Dendritic cell treated with granulocyte-macrophage colony-stimulating factor and Interleukin-4, amounts not matched to agents 40 ng/mL and 50 ng/mL, for 4 days (primary cell): ENCODE measurements around the gene INSIG1.

ENCODE experiments used
- H3K27ac Mint-ChIP-seq: one replicate; pipeline ENCODE4 v1.8.0; 2022; ENCODE audit warnings: mild to moderate bottlenecking, mixed read lengths
- H3K27me3 Mint-ChIP-seq: one replicate; pipeline ENCODE4 v1.8.0; 2022; ENCODE audit warnings: mild to moderate bottlenecking, mixed read lengths
- H3K36me3 Mint-ChIP-seq: one replicate; pipeline ENCODE4 v1.8.0; 2022; ENCODE audit warnings: low read depth, mixed read lengths
- H3K4me1 Mint-ChIP-seq: one replicate; pipeline ENCODE4 v1.8.0; 2022; ENCODE audit warnings: low read depth, mixed read lengths
- H3K4me3 Mint-ChIP-seq: one replicate; pipeline ENCODE4 v1.8.0; 2022; ENCODE audit warnings: mild to moderate bottlenecking, moderate library complexity, mixed read lengths
- H3K9me3 Mint-ChIP-seq: one replicate; pipeline ENCODE4 v1.8.0; 2022; ENCODE audit warnings: mixed read lengths
- intact Hi-C: fragments of 100-400 bp; cut with micrococcal nuclease; formaldehyde crosslinking; loops from one replicate; pipeline ENCODE4 v1.15.0; 2022

Gene INSIG1

GRCh38 chr7:155306673-155307470, 9.2 kb downstream of the INSIG1 start:
- no peak overlapping the region for H3K27ac Mint-ChIP-seq
- H3K27me3 Mint-ChIP-seq, result no peaks in the 10 kb centered on the region
- H3K4me1 Mint-ChIP-seq, result peaks cover 15% of the 10 kb centered on the region
- peaks cover 90% of the 10 kb centered on the region for H3K36me3 Mint-ChIP-seq
- intact Hi-C loops, result no loop called here
- no peaks in the 10 kb centered on the region for H3K9me3 Mint-ChIP-seq
- no peak overlapping the region for H3K4me3 Mint-ChIP-seq

DNA sequence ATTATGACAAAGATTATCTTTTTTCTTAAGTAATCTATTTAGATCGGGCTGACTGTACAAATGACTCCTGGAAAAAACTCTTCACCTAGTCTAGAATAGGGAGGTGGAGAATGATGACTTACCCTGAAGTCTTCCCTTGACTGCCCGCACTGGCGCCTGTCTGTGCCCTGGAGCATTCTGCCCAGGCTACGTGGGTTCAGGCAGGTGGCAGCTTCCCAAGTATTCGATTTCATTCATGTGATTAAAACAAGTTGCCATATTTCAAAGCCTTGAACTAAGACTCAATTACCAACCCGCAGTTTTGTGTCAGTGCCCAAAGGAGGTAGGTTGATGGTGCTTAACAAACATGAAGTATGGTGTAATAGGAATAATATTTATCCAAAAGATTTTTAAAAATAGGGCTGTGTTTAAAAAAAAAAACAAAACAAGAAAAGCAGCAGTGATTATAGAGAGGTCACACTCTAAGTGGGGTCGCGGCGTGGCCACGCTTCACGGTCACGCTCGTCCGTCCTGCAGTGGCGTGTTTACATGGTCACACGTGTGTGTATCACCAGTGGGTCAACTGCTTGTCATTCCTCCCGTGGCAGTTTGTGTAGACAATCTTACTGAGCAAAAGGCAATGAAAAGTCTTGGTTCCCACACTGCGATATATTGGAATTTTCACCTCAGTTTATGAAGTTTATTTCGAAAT, 10.8 kb downstream of the INSIG1 start:
- intact Hi-C loops, result no loop called here
- no peak overlapping the region for H3K4me3 Mint-ChIP-seq
- no peaks in the 10 kb centered on the region for H3K9me3 Mint-ChIP-seq
- peaks cover 80% of the 10 kb centered on the region for H3K36me3 Mint-ChIP-seq
- no peaks in the 10 kb centered on the region for H3K27me3 Mint-ChIP-seq
- H3K4me1 Mint-ChIP-seq, result peaks cover 10% of the 10 kb centered on the region
- H3K27ac Mint-ChIP-seq, result no peak overlapping the region

DNA sequence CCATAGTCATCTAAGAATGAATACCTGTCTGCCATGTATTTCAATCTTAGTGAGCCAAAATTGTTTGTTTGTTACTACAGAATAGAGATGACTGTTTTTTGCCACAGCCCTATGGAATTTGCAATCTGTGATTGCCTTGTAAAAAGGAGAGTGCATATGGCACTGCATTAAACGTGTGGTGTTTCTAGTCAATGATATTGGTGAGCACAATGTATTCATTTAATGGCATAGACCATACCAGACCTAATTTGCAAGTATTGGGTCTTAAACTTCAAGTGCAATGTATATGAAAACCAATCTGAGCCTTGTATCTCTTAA, 11.3 kb downstream of the INSIG1 start:
- Mint-ChIP-seq H3K4me1 (peaks cover 10% of the 10 kb centered on the region), H3K9me3 (no peaks in the 10 kb centered on the region), H3K4me3 (no peak overlapping the region), H3K27ac (no peak overlapping the region), H3K36me3 (peaks cover 75% of the 10 kb centered on the region), H3K27me3 (no peaks in the 10 kb centered on the region)
- intact Hi-C loops, result no loop called here

- peaks cover 3% of the 10 kb centered on the region for H3K4me1 Mint-ChIP-seq
- no peaks in the 10 kb centered on the region for H3K27me3 Mint-ChIP-seq
- H3K27ac Mint-ChIP-seq, result no peak overlapping the region
- H3K4me3 Mint-ChIP-seq, result no peak overlapping the region
- H3K9me3 Mint-ChIP-seq, result no peaks in the 10 kb centered on the region
- intact Hi-C loops, result no loop called here
- peaks cover 59% of the 10 kb centered on the region for H3K36me3 Mint-ChIP-seq
These were observed 12.9 kb downstream of the INSIG1 start for GRCh38 chr7:155310425-155311114.

GRCh38 chr7:155311826-155312537, 14.3 kb downstream of the INSIG1 start:
- intact Hi-C loops, result no loop called here
- peaks cover 45% of the 10 kb centered on the region for H3K36me3 Mint-ChIP-seq
- no peak overlapping the region for H3K27ac Mint-ChIP-seq
- H3K4me3 Mint-ChIP-seq, result no peak overlapping the region
- H3K9me3 Mint-ChIP-seq, result no peaks in the 10 kb centered on the region
- no peaks in the 10 kb centered on the region for H3K4me1 Mint-ChIP-seq
- H3K27me3 Mint-ChIP-seq, result no peaks in the 10 kb centered on the region

DNA sequence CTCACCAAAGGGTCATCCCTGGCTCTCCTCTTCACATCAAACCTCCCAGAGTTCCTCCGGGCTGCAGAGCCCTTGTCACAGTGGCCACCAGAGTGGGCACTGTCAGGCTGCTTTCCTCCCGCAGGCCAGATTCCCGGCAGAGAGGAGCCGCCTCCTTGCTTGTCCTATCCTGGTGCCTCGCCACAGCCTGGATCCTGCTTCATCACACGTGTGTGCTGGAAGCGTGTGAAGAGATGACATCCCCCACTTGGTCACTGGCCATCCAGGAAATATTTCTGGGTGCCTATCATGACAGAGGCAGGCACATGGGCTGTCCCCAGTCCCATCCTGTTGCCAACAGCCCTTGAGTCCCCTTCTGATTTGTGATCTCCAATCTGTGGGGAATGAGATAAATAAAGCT, 15.0 kb downstream of the INSIG1 start:
- no peaks in the 10 kb centered on the region for H3K4me1 Mint-ChIP-seq
- no peaks in the 10 kb centered on the region for H3K27me3 Mint-ChIP-seq
- H3K9me3 Mint-ChIP-seq, result no peaks in the 10 kb centered on the region
- intact Hi-C loops, result no loop called here
- H3K27ac Mint-ChIP-seq, result no peak overlapping the region
- no peak overlapping the region for H3K4me3 Mint-ChIP-seq
- peaks cover 38% of the 10 kb centered on the region for H3K36me3 Mint-ChIP-seq

GRCh38 chr7:155313096-155313495, 15.4 kb downstream of the INSIG1 start:
- Mint-ChIP-seq H3K4me3 (no peak overlapping the region), H3K27ac (no peak overlapping the region), H3K9me3 (no peaks in the 10 kb centered on the region), H3K36me3 (peaks cover 34% of the 10 kb centered on the region), H3K4me1 (no peaks in the 10 kb centered on the region), H3K27me3 (no peaks in the 10 kb centered on the region)
- intact Hi-C loops, result no loop called here

DNA sequence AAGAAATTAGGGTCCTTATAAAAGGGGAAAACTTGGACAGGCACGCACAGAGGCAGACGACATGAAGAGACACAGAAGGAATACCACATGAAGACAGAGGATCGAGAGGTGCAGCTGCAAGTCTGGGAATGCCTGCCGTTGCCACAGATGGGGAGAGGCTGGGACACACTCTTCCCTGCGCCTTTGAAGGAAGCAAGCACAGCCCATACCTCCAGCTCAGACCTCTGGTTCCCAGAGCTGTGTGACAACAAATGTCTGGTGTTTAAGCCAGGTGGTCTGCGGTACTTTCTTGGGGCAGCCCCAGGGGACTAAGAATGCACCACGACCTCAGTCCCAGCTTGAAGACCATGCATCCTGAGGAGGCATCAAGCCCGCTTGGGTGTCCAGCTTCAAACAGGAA, 18.3 kb downstream of the INSIG1 start:
- Mint-ChIP-seq H3K9me3 (no peaks in the 10 kb centered on the region), H3K27ac (no peak overlapping the region), H3K4me3 (no peak overlapping the region), H3K4me1 (no peaks in the 10 kb centered on the region), H3K27me3 (no peaks in the 10 kb centered on the region), H3K36me3 (peaks cover 6% of the 10 kb centered on the region)
- intact Hi-C loops, result no loop called here

GRCh38 chr7:155316427-155317113, 18.9 kb downstream of the INSIG1 start:
- peaks cover 6% of the 10 kb centered on the region for H3K36me3 Mint-ChIP-seq
- H3K4me3 Mint-ChIP-seq, result no peak overlapping the region
- intact Hi-C loops, result no loop called here

DNA sequence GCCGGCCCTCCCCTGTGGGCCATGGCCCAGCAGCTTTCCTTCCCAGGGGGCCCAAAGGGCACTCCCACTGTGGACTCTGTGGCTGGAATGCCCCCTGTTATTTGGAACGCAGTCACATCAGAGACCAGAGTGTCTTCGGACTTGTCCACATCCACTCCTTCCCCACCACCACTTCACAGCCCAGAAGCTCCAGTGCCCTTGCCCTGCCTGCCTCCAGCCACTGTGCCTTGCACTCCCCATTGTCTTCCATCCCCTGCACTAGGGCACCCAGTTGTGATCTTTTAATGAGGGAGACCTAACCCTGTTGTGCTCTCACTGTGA, 19.4 kb downstream of the INSIG1 start:
- H3K4me3 Mint-ChIP-seq, result no peak overlapping the region

More at GRCh38 chr7:155316427-155317113, 18.9 kb downstream of the INSIG1 start:
- Mint-ChIP-seq H3K27ac (no peak overlapping the region), H3K27me3 (no peaks in the 10 kb centered on the region), H3K9me3 (no peaks in the 10 kb centered on the region), H3K4me1 (no peaks in the 10 kb centered on the region)

DNA sequence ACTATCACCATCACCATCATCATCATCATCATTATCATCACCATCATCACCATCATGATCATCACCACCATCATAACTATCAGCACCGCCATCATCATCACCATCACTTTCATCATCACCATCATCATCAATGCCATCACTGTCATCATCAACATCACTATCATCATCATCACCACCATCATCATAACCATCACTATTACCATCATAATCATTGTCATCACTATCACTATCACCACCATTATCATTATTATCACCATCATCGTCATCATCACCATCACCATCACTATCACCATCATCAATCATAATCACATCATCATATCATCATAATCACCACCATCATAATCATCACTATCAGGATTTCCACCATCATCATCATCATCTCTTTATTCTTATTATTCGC, 20.6 kb downstream of the INSIG1 start:
- H3K27ac Mint-ChIP-seq, result no peak overlapping the region
- no peaks in the 10 kb centered on the region for H3K4me1 Mint-ChIP-seq
- H3K4me3 Mint-ChIP-seq, result no peak overlapping the region
- H3K36me3 Mint-ChIP-seq, result no peaks in the 10 kb centered on the region
- intact Hi-C loops, result no loop called here
- H3K27me3 Mint-ChIP-seq, result no peaks in the 10 kb centered on the region
- peaks cover 5% of the 10 kb centered on the region for H3K9me3 Mint-ChIP-seq

More for the DNA sequence above, 19.4 kb downstream of the INSIG1 start:
- Mint-ChIP-seq H3K4me1 (no peaks in the 10 kb centered on the region), H3K27ac (no peak overlapping the region), H3K27me3 (no peaks in the 10 kb centered on the region), H3K9me3 (no peaks in the 10 kb centered on the region), H3K36me3 (peaks cover 6% of the 10 kb centered on the region)
- intact Hi-C loops, result no loop called here

DNA sequence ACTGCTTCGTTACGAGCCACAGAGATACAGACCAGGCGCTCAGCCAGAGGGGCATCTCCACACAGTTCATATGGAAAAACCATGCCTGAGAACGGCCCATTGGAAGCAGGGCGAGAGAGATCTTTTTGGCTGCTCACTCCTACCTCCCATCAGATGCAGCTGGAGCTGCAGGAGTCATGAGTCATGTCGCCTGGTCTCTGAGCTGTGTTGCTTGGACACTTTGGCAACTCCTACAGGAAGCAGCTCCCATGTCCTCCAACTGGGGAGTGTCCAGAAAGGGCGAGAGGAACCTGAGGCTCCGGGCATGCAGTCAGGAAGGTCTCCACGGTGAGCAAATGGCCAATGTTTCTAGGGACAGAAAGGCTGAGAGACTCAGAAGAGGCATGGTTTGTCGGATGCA, 24.9 kb downstream of the INSIG1 start:
- intact Hi-C loops, result no loop called here
- Mint-ChIP-seq H3K36me3 (no peaks in the 10 kb centered on the region), H3K4me1 (no peaks in the 10 kb centered on the region), H3K9me3 (peaks cover 17% of the 10 kb centered on the region), H3K4me3 (no peak overlapping the region), H3K27ac (no peak overlapping the region), H3K27me3 (peaks cover 10% of the 10 kb centered on the region)

DNA sequence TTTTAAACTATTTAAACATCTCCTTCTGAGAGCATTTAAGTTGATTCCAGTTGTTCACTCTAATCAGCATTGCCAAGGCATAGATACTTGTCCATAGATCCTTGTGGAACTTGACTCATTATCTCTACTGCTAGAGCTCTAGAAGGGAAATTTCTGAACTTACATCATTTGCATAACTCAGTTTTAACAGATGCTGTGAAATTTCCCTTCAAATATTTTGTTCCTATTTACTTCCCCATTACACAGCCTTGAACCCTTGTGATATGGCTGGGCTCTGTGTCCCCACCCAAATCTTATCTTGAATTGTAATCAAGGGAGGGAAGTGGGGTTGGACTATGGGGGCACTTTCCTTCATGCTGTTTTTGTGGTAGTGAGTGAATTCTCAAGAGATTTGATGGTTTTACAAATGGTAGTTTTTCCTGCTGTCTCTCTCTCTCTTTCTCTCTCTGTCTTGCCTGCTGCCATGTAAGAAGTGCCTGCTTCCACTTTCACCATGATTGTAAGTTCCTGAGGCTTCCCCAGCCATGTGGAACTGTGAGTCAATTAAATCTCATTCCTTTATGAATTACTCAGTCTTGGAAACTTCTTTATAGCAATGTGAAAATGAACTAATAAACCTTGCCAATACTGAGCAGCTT, 25.4 kb downstream of the INSIG1 start:
- Mint-ChIP-seq H3K36me3 (no peaks in the 10 kb centered on the region), H3K4me3 (no peak overlapping the region), H3K4me1 (no peaks in the 10 kb centered on the region), H3K27me3 (peaks cover 10% of the 10 kb centered on the region), H3K27ac (no peak overlapping the region), H3K9me3 (peaks cover 17% of the 10 kb centered on the region)
- intact Hi-C loops, result no loop called here
